A549 (cell line): Measurements from ENCODE around the gene PELI1. TPM values are rescaled to one million over a fixed set of nuclear protein-coding genes. Genes with fewer than 3 reads are reported as not detected.
"Not testable (repeated sequence)": the region's sequence is repeated elsewhere in the genome, so short reads cannot be mapped to it uniquely, and the experiment has no call there.

Experiments used
- ATAC-seq, 2 experiments: fragments of 200-7000 bp in 1 of 2; fragments of >200 bp in 1 of 2; cut with Nextera tagmentation in 1 of 2; cut with Tn5 transposase in 1 of 2; 3 replicates each; pipeline versions ENCODE4 v1.8.0 to v1.9.1; 2018 to 2020; ENCODE audit warnings: mild to moderate bottlenecking in 1 of 2, moderate library complexity in 1 of 2
- CTCF ChIA-PET: fragments of 300-600 bp; sonication (Branson Sonifier 250); formaldehyde crosslinking; extraction: SDS; loops from one replicate; lab custom pipeline; 2021; ENCODE audit warnings: antibody characterized with exemption, inconsistent platforms; lab: Yijun Ruan, JAX
- POLR2A ChIA-PET: fragments of 350-600 bp; formaldehyde crosslinking; extraction: SDS; loops from one replicate; lab custom pipeline; 2021; ENCODE audit warnings: antibody characterized with exemption, inconsistent platforms; lab: Yijun Ruan, JAX
- DNase-seq, 2 experiments: peaks; one replicate each; pipeline versions ENCODE4 v3.0.0 to v3.0.0-alpha.2; 2011 to 2016; ENCODE audit warnings: low read depth in 1 of 2, low spot score in 1 of 2
- FAIRE-seq: peaks from 2 replicates; lab custom pipeline; 2011; peaks lifted over from hg19 to GRCh38; lab: Jason Lieb, UNC
- H3K27ac ChIP-seq, 2 experiments: fragments of >200 bp; sonication (Bioruptor Twin); formaldehyde crosslinking; 3 replicates each; pipeline ENCODE4 v1.5.1; 2016 to 2017
- H3K4me1 ChIP-seq: fragments of >200 bp; sonication (Bioruptor Twin); formaldehyde crosslinking; 3 replicates; pipeline ENCODE4 v1.6.1; 2016
- H3K4me2 ChIP-seq: fragments of >200 bp; sonication (Bioruptor Twin); formaldehyde crosslinking; 3 replicates; pipeline ENCODE4 v1.6.1; 2016
- H3K4me3 ChIP-seq: fragments of >200 bp; sonication (Bioruptor Twin); formaldehyde crosslinking; 3 replicates; pipeline ENCODE4 v1.5.1; 2016
- H3K9me3 ChIP-seq: fragments of >200 bp; sonication (Bioruptor Twin); formaldehyde crosslinking; 3 replicates; pipeline ENCODE4 v1.6.1; 2016
- BCL3 ChIP-seq: fragments of >200 bp; sonication (Bioruptor Twin); formaldehyde crosslinking; IDR thresholded peaks from 3 replicates; pipeline ENCODE4 v1.6.1; 2016
- CHD2 ChIP-seq: fragments of 150-350 bp; IDR thresholded peaks from 2 replicates; pipeline ENCODE4 v1.6.1; 2014; ENCODE audit warnings: low read length; ENCODE audit not compliant: partially characterized antibody
- EHF ChIP-seq: fragments of 250-450 bp; sonication (Bioruptor Pico); IDR thresholded peaks from 2 replicates; pipeline ENCODE4 v1.5.0; 2020; ENCODE audit warnings: mild to moderate bottlenecking
- EHMT2 ChIP-seq: fragments of 200-600 bp; sonication (generic); IDR thresholded peaks from 2 replicates; pipeline ENCODE4 v1.6.1; 2016; ENCODE audit warnings: antibody characterized with exemption, low read depth, mild to moderate bottlenecking, moderate library complexity
- EP300 ChIP-seq, 2 experiments: fragments of >200 bp; sonication (Bioruptor Twin); formaldehyde crosslinking; IDR thresholded peaks; 2 replicates in 1 of 2; 3 replicates in 1 of 2; pipeline ENCODE4 v1.6.1; 2016 to 2017
- FOSL2 ChIP-seq, 2 experiments: fragments of 450-650 bp in 1 of 2; fragments of >200 bp in 1 of 2; sonication (Bioruptor Twin) in 1 of 2; formaldehyde crosslinking; IDR thresholded peaks; 2 replicates each; pipeline versions ENCODE4 v1.5.0 to v1.6.1; 2016 to 2020; ENCODE audit warnings: mild to moderate bottlenecking in 1 of 2, moderate library complexity in 1 of 2
- FOXS1 ChIP-seq: fragments of 250-450 bp; sonication (Bioruptor Pico); IDR thresholded peaks from 2 replicates; pipeline ENCODE4 v1.5.0; 2020; ENCODE audit warnings: mild to moderate bottlenecking, moderate library complexity
- GATA3 ChIP-seq: IDR thresholded peaks from 2 replicates; pipeline ENCODE4 v1.6.1; 2012; ENCODE audit warnings: borderline replicate concordance
- HOXA7 ChIP-seq: fragments of 250-450 bp; sonication (Bioruptor Pico); IDR thresholded peaks from 2 replicates; pipeline ENCODE4 v1.5.0; 2020; ENCODE audit warnings: mild to moderate bottlenecking, moderate library complexity
- HOXB13 ChIP-seq: fragments of 250-450 bp; sonication (Bioruptor Pico); IDR thresholded peaks from 2 replicates; pipeline ENCODE4 v1.5.0; 2020; ENCODE audit warnings: low read depth, mild to moderate bottlenecking, moderate library complexity
- JUNB ChIP-seq: fragments of >200 bp; sonication (Bioruptor Twin); formaldehyde crosslinking; IDR thresholded peaks from 2 replicates; pipeline ENCODE4 v1.6.1; 2016
- NFE2L2 ChIP-seq: fragments of 150-350 bp; conservative IDR thresholded peaks from 2 replicates; pipeline ENCODE4 v1.6.1; 2014; ENCODE audit warnings: low read length
- PBX3 ChIP-seq: IDR thresholded peaks from 2 replicates; pipeline ENCODE4 v1.6.1; 2012
- SMC3 ChIP-seq: fragments of >200 bp; sonication (Bioruptor Twin); formaldehyde crosslinking; IDR thresholded peaks from 3 replicates; pipeline ENCODE4 v1.6.1; 2018; ENCODE audit warnings: inconsistent platforms
- TFCP2L1 ChIP-seq: fragments of 250-450 bp; sonication (Bioruptor Pico); IDR thresholded peaks from 2 replicates; pipeline ENCODE4 v1.5.0; 2021; ENCODE audit warnings: mild to moderate bottlenecking
- TP53 ChIP-seq: fragments of 250-450 bp; sonication (Bioruptor Pico); IDR thresholded peaks from 2 replicates; pipeline ENCODE4 v1.5.0; 2021; ENCODE audit warnings: mild to moderate bottlenecking, moderate library complexity
- ZNF302 ChIP-seq: fragments of 250-450 bp; sonication (Bioruptor Pico); IDR thresholded peaks from 2 replicates; pipeline ENCODE4 v1.9.0; 2021; ENCODE audit warnings: inconsistent platforms, mild to moderate bottlenecking, moderate library complexity
- WGBS: methylation state at CpG from one replicate; pipeline ENCODE4 v1.1.6; 2017; ENCODE audit errors: missing lambda C conversion rate; 5-methylcytosine and 5-hydroxymethylcytosine counted together
- polyA plus RNA-seq, 4 experiments: library from polyadenylated mRNA; depleted of rRNA in 3 of 4; stranded (reverse); fragments of >200 nt; fragmentation: RNase III in 1 of 4; extraction: RNeasy Plus Mini Kit Qiagen cat#74134 plus additional on column Dnase treatment in 1 of 4; gene quantifications; 2 replicates in 3 of 4; 3 replicates in 1 of 4; pipeline ENCODE4 v1.2.3, GENCODE V29; 2011 to 2017

The PELI1 gene
- polyA plus RNA-seq, 2 of the 4 experiments (the other 2 are of a cell fraction) = 2.1 to 5.1 TPM

- ChIA-PET POLR2A (no interaction called here), CTCF (interaction anchor here (0.9 to 1.9 kb wide), 4 partner anchors 14 to 417 kb away, joined by 3 to 4 read pairs (median 3); no protein-coding TSS in a partner anchor)
- Histone ChIP-seq H3K27ac (peak overlapping the region; percentile 66 to 70), H3K4me2 (peak overlapping the region; percentile 68), H3K9me3 (no peaks in the 10 kb centered on the region), H3K4me3 (no peak overlapping the region), H3K4me1 (peaks cover 32% of the 10 kb centered on the region)
- 21% methylated on average over 5 of the region's 5 CpGs for WGBS
- DNase-seq (peak; percentile 34 to 42), ATAC-seq (peak; percentile 77 to 80), FAIRE-seq (peak; percentile 32)
- TF ChIP-seq EHMT2 (peak; percentile 27; the same call in 1 of the 2 replicates), EP300 (IDR thresholded peaks at IDR 0.05) (no peak), SMC3 (no peak), FOSL2 (IDR thresholded peaks at IDR 0.05) (peak; percentile 37; the same call in 1 of the 2 replicates), FOSL2 (CRISPR knock-in tag; IDR thresholded peaks at IDR 0.05) (peak; percentile 81)
Measured at GRCh38 chr2:64105670-64106461, 38.4 kb downstream of the PELI1 start.

- H3K4me2 ChIP-seq = peak overlapping the region; percentile 68
- TF ChIP-seq GATA3 = no peak
- no peak for TF ChIP-seq HOXB13 (CRISPR knock-in tag)
- no peak for TF ChIP-seq CHD2
- no peak for TF ChIP-seq JUNB
- no peak for TF ChIP-seq TFCP2L1 (CRISPR knock-in tag)
- TF ChIP-seq TP53 (CRISPR knock-in tag) = no peak
- no peak for TF ChIP-seq FOSL2 (IDR thresholded peaks at IDR 0.05)
- peak; percentile 16; the same call in 1 of the 2 replicates for TF ChIP-seq FOSL2 (CRISPR knock-in tag; IDR thresholded peaks at IDR 0.05)
- DNase-seq (no peak), ATAC-seq (no peak), FAIRE-seq (no peak)
- H3K9me3 ChIP-seq = no peaks in the 10 kb centered on the region
- ChIA-PET CTCF (interaction anchor here (1.9 kb wide), 1 partner anchor 226 kb away, joined by 4 read pairs; no protein-coding TSS in a partner anchor), POLR2A (no interaction called here)
- H3K4me1 ChIP-seq = peaks cover 32% of the 10 kb centered on the region
- H3K27ac ChIP-seq = peak overlapping the region in 1 of 2 experiments; percentile 66; a peak in 2 of 6 replicates
- no peak overlapping the region for H3K4me3 ChIP-seq
- WGBS = 27% methylated on average over 1 of the region's 1 CpG
Measured at GRCh38 chr2:64104933-64105332, 39.3 kb downstream of the PELI1 start.

GRCh38 chr2:64102736-64103135 lies 41.5 kb downstream of the PELI1 start:
- POLR2A ChIA-PET, DNase-seq, ATAC-seq, FAIRE-seq, H3K4me2 ChIP-seq, H3K9me3 ChIP-seq, H3K27ac ChIP-seq, H3K4me3 ChIP-seq: not testable (repeated sequence)
- CTCF ChIA-PET = interaction anchor here (0.7 kb wide), 1 partner anchor 17 kb away, joined by 4 read pairs; no protein-coding TSS in a partner anchor
- H3K4me1 ChIP-seq = peaks cover 32% of the 10 kb centered on the region
- 91% methylated on average over 7 of the region's 7 CpGs for WGBS

GRCh38 chr2:64101141-64101591 lies 43.1 kb downstream of the PELI1 start:
- POLR2A ChIA-PET = interaction anchor here (0.7 kb wide), 1 partner anchor 11 kb away, joined by 4 read pairs; no protein-coding TSS in a partner anchor
- H3K27ac ChIP-seq = no peak overlapping the region
- H3K4me3 ChIP-seq = no peak overlapping the region
- no peaks in the 10 kb centered on the region for H3K9me3 ChIP-seq
- H3K4me1 ChIP-seq = peaks cover 20% of the 10 kb centered on the region
- no peak for ATAC-seq
- no peak for DNase-seq
- TF ChIP-seq BCL3 (no peak), SMC3 (no peak), EHF (CRISPR knock-in tag) (no peak), JUNB (no peak), HOXA7 (no peak), GATA3 (no peak), ZNF302 (CRISPR knock-in tag) (no peak), FOXS1 (CRISPR knock-in tag) (no peak), PBX3 (no peak), NFE2L2 (no peak)
- CTCF ChIA-PET = interaction anchor here (0.9 kb wide), 1 partner anchor 13 kb away, joined by 3 read pairs; no protein-coding TSS in a partner anchor
- peak; percentile 18 for FAIRE-seq
- H3K4me2 ChIP-seq = no peak overlapping the region

GRCh38 chr2:64100584-64100983 lies 43.6 kb downstream of the PELI1 start:
- POLR2A ChIA-PET, DNase-seq, ATAC-seq, FAIRE-seq, H3K27ac ChIP-seq, H3K9me3 ChIP-seq, H3K4me3 ChIP-seq, H3K4me2 ChIP-seq: not testable (repeated sequence)
- H3K4me1 ChIP-seq = peaks cover 14% of the 10 kb centered on the region
- CTCF ChIA-PET = interaction anchor here (0.9 kb wide), 1 partner anchor 12 kb away, joined by 3 read pairs; no protein-coding TSS in a partner anchor
- 90% methylated on average over 8 of the region's 8 CpGs for WGBS
